Frontal cortex (tissue), 4 donors: ENCODE measurements around the gene GMEB2. TPM values are rescaled to one million over a fixed set of nuclear protein-coding genes. Genes with fewer than 3 reads are reported as not detected.
"Not testable (repeated sequence)": the region's sequence is repeated elsewhere in the genome, so short reads cannot be mapped to it uniquely, and the experiment has no call there.

Source experiments
- DNase-seq, 2 donors: peaks; one replicate each; pipeline ENCODE4 v3.0.0; 2012; ENCODE audit warnings: low spot score in 2 of 2
- FAIRE-seq: peaks from 2 replicates; lab custom pipeline; 2012; peaks lifted over from hg19 to GRCh38; lab: Jason Lieb, UNC
- total RNA-seq: library from RNA; depleted of rRNA; stranded (reverse); fragments of >200 nt; gene quantifications from one replicate; pipeline ENCODE4 v1.2.3, GENCODE V29; 2014
- donor health status: control.
- donor health status: control.
- donor health status: control.

GMEB2 gene
- total RNA-seq, 1 donor from 2014 or later, result 6.1 TPM

DNA sequence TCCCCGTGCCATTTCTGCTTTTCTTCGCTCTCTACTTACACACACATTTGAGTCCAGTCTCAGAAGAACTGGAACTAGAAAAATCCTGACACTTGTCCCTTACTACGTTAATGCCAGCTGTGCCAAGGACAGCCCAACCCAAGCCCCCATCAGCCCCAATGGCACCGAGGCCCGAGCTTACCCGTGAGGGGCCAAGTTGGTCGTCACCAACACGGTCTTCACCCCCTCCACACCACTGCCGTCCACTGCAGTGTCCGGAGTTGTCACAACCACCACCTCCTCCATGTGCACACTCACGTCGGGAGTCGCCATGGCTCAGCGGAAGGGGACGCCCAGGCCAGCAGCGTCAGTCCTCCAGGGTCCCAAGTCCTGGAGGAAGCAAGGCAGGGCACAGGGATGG, 7.8 kb downstream of the GMEB2 start:
- FAIRE-seq, result no peak
- DNase-seq, result no peak

DNA sequence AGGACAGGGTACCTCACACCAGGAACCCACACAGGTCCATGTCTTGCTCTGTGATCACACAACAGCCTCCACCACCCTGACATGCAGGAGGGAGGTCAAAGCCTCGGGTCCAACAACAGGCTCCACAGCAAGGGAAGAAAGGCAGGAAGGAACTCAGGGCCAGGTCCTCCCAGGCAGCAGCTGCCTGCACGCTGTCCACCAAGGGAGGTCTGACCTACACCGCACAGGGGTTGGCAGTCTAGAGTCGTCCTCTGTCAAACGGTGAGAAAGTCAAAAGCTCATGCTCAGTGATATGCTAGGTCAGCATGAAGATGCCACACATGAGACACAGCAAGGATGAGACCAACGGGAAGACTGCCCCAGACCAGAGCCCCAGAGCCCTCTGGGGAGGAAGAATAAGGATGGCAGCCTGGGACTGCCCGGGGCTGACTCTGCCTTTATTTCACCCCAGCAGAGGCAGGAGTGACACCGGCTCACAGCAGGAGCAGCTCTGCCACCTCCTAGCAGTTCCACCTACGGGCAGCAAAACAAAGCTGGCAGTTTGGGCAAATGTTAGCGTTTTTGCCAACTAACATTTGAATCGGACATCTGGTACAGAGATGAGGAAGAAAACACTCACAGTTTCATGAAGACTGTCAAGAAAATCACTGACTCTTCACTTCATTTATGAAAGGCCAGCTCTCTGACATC, 8.5 kb downstream of the GMEB2 start:
- no peak for FAIRE-seq
- no peak for DNase-seq

DNA sequence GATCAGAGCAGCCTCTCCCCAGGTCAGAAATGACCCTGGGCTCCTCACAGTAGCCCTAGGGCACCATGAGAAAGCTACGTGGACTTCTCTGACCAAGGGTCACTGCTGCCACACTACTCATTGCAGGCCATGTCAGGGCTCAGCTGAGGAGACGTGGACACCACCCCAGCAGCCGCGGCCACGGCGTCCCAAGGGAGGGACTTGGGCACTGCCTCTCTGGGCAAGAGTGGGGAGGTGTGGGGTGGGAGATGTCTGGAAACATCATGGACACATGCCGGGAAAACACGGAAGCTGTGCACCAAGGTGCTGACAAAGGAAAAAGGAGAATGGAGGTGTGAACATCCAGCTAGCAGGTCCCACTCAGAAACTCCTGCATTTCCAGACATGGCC, 9.0 kb downstream of the GMEB2 start:
- no peak for DNase-seq
- no peak for FAIRE-seq

DNA sequence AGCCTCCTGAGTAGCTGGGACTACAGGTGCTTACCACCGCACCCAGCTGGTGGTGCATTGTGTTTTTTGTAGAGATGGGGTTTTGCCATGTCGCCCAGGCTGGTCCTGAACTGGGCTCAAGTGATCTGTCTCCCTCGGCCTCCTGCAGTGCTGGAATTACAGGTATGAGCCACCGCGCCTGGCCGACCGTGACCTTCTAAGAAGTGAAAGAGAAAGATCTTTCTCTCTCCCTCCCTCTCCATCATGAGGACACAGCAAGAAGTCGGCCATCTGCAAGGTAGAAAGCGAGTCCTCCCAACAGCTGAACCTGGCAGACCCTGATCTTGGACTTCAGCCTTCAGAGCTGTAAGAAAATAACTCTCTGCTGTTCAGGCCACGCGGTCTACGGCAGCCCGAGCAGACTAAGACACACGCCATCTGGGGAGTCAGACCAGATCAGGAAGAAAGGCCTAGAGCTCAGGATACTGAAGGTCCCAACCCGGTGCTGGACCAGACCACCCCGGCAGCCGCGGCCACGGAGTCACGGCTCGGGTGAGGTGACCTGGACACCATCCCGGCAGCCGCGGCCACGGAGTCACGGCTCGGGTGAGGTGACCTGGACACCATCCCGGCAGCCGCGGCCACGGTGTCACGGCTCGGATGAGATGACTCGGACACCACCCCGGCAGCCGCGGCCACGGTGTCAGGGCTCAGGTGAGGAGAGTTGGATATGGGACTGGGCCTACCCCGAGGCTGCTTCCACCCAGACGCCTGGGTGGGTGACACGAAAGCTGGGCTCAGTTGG, 9.6 kb downstream of the GMEB2 start:
- no peak for DNase-seq
- no peak for FAIRE-seq

DNA sequence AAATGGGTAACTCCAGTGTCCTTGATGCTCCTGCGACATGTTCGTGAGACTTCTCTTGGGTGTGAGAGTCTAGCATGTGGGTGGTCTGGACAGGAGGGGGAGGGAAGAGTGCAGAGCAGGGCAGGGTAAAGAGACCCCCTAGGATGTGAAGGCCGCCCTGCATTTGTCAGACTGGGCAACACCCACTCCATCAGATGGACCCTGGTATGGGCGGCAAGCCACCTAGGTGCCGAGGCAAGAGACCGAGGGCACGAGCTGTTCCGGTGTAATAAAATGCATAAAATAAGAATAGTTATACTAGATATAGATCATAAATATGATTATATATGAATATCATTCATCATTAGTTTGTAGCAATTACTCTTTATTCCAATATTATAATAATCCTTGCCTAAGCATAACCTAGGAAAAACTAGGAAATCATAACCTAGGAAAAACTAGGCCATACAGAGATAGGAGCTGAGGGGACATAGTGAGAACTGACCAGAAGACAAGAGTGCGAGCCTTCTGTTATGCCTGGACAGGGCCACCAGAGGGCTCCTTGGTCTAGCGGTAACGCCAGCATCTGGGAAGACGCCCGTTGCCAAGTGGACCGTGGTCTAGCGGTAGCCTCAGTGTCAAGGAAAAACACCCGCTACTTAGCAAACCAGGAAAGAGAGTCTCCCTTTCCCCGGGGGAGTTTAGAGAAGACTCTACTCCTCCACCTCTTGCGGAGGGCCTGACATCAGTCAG, 12.9 kb downstream of the GMEB2 start:
- DNase-seq, FAIRE-seq: not testable (repeated sequence)

DNA sequence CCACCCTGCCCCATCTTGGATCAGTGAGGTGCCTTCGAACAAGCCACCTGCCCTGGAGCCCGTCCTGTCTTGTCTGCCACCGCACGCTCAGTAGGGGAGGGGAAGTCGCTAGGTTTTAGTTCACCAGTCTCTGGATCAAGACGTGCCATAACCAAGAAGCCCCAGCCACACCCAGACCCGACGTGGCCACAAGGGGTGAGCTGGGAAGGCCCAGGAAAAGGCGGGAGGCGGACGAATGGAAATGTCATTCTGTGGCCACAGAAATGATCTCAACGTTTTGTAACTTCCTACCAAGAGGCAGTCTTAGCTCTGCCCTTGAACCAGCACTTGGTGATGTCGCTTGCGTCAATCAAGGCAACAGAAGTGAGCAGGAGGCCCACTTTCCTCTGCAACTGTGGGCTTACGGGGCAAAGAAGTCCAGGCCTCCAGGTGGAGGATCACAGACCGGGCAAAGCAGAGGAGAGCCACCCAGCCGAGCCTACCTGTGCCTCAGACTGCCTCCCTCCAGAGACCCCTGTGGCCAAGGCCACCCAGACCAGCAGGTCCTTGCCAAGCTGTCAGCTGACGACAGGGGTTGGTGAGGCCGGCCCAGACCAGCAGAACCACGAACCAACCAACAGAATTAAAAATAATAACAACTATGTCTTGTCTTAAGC, 14.5 kb downstream of the GMEB2 start:
- no peak for FAIRE-seq
- no peak for DNase-seq

DNA sequence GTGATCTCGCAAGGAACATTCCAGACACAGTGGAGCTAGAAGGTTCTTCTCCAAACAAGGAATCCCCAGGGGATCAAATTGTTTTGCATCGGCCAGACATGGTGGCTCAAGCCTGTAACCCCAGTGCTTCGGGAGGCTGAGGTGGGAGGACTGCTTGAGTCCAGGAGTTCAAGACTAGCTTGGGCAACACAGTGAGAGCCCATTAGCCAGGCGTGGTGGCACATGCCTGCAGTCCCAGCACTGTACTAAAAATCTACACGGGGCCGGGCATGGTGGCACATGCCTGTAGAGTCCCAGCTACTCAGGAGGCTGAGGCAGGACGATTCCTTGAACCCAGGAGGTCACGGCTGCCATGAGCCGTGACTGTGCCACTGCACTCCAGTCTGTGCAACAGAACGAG, 15.3 kb downstream of the GMEB2 start:
- no peak for FAIRE-seq
- no peak for DNase-seq

DNA sequence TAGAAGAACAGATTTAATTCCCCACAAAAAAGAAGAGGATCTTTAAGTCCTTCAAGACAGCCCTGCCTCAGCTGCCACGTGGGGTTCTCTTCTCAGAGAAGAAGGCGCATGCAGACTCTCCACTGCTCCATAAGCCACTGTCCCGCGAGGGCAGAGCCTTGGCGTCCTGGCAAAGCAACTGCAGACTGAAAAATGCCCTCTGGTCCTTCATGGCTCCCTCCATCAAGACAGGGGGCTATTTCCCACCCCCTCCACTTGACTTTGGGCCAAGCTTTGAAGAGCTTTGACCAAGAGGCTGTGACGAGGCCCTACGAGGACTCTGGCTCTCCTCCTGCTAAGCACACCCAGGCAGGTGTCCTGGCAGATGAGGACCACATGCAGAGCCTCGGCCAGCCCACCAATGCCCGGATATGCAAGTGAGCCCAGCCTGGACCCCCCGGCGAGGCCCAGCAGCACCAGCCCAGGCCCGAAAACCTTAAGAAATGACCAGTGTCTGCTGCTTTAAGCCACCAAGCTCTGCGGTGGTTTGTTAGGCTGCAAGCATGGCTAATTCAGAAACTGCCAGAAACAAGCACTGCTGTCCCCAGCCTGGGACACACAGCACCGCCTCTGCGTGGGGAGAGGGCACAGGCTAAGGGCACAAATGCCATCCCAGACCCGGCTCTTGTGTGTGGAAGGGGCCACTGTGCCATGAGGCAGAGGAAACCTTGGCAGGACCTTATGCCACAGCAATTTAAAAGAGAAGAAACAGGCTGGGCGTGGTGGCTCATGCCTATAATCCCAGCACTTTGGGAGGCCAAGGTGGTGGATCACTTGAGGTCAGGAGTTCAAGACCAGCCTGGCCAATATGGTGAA, 16.1 kb downstream of the GMEB2 start:
- DNase-seq (no peak), FAIRE-seq (no peak)

DNA sequence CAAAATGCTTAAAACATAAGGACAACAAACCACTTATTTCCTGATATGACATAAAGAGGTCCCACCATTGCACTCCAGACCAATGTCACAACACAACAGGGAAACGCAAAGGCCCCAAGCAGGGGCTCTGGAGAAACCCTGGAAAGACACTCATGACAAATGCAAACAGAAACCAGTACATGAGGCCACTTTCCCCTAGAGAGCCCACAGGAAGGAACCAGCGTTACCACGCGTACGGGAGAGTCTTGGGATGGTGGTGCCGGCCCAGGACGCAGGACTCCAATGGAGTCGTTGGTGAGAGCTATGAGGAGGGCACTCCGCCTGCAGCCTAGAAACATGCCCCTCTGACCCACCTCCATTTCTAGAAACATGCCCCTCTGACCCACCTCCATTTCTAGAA, 20.2 kb downstream of the GMEB2 start:
- no peak for DNase-seq
- no peak for FAIRE-seq

DNA sequence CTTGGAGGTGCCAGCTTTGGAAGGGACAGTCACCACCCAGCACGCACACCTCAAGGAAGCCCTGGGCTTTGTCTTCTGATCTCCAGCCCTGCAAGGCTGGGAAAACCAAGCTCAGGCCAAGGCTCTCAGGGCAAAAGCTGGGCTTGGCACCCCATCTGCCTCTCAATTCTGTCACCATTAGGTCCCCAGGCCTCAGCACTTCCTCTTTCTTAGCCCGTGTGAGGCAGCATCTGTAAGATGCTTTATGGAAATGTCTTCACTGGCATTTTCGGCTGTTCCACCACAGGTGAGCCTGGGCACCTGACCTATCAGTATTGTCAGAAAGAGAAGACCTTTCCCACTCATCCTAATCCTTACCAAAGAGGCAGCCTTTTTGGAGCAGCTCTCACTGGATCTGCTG, 24.6 kb downstream of the GMEB2 start:
- FAIRE-seq, result no peak
- DNase-seq, result no peak

DNA sequence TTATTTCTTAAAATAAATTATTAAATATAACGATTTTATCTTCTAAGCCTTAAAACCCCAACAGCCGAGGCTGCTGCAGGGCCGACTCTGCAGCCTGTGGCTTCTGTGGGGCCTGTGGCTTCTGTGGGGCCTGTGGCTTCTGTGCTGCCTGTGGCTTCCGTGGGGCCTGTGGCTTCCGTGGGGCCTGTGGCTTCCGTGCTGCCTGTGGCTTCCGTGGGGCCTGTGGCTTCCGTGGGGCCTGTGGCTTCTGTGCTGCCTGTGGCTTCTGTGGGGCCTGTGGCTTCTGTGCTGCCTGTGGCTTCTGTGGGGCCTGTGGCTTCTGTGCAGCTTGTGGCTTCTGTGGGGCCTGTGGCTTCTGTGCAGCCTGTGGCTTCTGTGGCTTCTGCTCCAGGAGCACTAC, 25.2 kb downstream of the GMEB2 start:
- DNase-seq, FAIRE-seq: not testable (repeated sequence)

DNA sequence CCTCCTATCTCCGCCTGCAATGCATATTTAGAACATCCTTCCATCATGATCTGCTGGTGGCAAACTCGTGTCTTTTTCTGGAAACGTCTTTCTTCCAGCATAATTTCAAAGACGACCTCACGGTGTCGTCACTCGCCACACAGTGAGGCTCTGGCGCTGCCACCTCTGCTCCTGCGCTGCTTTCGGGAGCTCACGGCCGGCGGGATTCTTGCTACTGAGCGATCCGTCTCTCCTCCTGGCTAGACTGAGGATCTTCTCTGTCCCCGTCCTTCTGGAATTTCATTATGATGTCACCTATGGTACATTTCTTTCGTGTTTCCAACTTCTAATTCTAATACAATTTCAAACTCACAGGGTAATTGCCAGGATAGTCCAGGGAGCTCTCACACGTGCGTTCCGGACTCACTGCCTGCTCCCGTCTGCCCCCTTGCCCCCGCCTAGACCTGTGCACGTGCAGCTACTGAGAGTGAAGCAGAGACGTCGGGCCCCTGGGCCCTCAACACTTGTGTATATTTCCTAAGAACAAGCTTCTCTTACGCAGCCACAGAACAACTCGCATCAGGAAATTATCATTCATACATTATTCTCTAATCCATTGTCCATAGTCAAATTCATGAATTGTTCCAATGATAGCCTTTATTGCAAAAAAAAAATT, 27.4 kb downstream of the GMEB2 start:
- DNase-seq (no peak), FAIRE-seq (no peak)

DNA sequence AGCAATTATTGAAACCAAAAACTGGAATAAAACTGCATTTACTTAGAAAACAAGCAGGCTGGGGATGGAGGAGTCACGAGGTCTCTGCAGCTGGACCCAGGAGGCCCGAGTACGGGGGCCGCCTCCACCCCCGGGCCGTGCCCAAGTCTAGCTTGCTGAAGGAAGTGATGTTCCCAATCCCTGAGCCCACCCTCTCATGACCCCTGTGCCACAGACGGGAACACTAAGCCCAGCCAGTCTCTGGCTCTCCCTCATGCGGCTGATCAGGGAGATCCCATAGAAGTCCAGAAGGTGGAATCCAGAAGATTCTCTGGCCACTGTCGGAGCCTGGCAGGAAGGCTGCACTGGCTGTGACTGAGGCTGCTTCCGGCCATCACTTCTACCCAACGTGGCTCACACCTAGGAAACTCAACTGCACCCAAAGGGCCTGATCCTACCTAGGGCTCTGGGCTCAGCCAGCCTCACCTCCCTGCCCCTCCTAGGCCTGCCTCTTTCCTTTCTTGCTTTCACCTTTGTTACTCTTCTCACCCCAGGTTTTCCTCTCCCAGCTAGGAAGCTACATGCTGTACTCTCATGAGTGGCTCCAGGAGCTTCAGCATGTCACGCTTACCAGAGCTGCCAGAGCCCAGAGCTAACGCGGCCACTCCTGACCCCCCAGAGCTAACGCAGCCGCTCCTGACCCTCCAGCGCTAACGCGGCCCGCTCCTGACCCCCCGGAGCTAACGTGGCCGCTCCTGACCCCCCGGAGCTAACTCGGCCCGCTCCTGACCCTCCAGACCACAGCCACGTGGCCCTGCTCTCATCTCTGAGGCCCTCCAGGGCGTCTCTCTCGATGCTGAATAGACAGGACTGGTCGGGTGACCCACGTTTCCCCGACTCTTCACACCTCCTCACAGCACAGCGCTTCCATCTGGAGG, 28.2 kb downstream of the GMEB2 start:
- no peak for FAIRE-seq
- DNase-seq, result no peak

DNA sequence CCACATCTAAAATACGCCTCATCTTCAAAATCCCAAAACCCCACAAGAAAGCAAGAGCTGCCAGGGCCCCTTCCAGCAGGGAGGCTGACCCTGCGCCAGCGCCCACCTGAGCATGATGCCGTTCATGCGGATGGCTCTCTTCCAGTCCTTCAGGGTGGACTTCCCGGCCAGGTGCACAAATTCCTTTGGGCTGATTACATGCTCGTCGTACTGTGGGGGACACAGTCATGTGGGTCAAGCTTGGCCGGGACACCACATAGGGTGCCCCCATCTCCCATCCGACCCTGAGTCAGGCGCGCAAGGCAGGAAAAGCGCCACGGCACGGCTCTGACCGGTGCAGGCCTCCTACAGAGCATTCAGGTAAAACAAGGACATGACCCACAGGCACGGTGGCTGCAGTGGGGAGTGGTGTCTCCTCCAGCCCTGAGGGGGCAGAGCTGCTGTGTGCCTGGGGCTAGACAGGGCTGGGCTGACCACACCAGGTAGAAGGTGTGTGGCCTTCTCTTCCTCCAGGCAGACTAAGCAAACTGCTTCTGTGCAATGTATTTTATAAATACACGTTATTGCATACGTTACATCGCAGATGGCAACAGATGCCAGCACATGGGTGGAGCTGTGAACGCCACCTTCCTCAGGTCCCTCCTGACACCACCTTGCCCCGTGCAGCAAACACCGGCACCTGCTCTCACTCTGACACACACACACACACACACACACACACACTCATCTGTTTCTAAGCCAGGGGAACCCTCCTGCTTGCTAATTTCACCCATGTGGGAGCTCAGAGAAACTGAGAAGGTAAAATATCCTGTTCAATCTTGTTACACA, 29.0 kb downstream of the GMEB2 start:
- FAIRE-seq, result no peak
- DNase-seq, result no peak

DNA sequence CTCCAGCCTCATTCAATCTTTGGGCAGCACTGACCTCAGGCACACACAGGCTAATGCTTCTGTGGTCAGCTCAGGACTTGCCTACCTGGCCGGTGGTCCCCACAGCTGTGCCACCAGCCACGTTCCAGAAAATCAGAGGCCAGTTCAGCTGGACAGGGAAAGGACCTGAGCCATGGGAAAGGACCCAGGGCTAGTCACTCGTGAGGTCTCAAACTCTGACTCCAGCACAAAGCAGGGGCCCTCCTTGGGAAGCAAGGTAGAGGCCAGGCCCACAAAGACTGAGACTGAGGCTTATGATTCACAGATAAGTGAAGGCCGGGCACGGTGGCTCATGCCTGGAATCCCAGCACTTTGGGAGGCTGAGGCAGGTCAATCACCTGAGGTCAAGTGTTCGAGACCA, 30.5 kb downstream of the GMEB2 start:
- DNase-seq (no peak), FAIRE-seq (no peak)

DNA sequence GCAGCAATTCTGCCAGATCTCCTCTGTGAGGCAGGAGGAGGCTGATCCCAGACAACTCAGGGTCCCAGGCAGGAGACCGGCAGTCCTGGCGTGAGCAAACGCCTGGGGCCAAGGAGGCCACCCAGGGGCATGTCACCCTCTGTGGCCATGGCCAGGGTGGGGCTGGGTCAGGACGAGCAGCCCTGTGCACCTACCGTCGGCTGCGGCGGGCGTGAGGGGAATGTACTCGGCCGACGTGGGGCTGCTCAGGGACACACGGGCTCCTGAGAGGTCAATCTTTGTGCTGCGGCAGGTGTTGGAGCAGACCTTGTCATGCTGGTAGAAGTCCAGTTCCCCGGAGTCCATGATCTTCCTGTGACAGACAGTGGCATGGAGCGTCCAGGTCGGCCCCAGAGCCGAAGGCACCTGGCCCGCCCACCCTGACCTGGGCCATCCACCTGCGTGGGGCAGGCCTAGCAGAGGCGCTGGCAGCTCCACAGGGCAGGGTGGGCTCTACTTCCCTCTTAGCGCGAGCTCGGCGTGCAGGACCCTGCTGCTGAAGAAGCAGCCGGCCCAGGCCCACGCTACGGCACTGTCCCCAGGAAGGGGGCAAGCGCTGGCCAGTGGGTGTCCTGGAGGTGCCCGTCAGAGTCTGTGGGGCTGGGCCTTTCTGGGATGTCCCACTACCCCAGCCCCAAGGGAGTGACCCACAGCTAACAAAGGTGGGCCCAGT, 31.3 kb downstream of the GMEB2 start:
- no peak for FAIRE-seq

More for the DNA sequence above, 31.3 kb downstream of the GMEB2 start:
- DNase-seq, result no peak
